Endothelial cell of umbilical vein (primary cell): ENCODE data around the gene DNAJB12. TPM values are rescaled to one million over a fixed set of nuclear protein-coding genes. Genes with fewer than 3 reads are reported as not detected.

Experiments
- BruUV-seq: library from RNA; stranded (reverse); fragments of 400-500 nt; replicated peaks from 2 replicates; lab custom pipeline; 2021; lab: Mats Ljungman, UMichigan
- CTCF ChIA-PET: fragments of 300-600, 350-600 bp; sonication (Branson Sonifier 250); formaldehyde crosslinking; loops from one replicate; lab custom pipeline; 2021; ENCODE audit warnings: antibody characterized with exemption, inconsistent platforms; lab: Charles Lee
- POLR2A ChIA-PET: fragments of 300-600, 350-600 bp; sonication (Branson Sonifier 250); formaldehyde crosslinking; loops from one replicate; lab custom pipeline; 2021; ENCODE audit warnings: antibody characterized with exemption, inconsistent platforms; lab: Charles Lee
- DNase-seq: peaks from one replicate; pipeline ENCODE4 v3.0.0-alpha.2; 2011; ENCODE audit warnings: low read depth, low spot score
- FAIRE-seq: peaks from 2 replicates; lab custom pipeline; 2011; peaks lifted over from hg19 to GRCh38; lab: Jason Lieb, UNC
- H2AFZ ChIP-seq: 2 replicates; pipeline ENCODE4 v1.6.0; 2012; ENCODE audit warnings: low read depth, low read length, control low read depth, inconsistent platforms
- H3K27ac ChIP-seq: 2 replicates; pipeline ENCODE4 v1.5.1; 2011; ENCODE audit warnings: low read depth, mild to moderate bottlenecking, control low read depth, low read length, moderate library complexity; ENCODE audit not compliant: insufficient read depth
- H3K27me3 ChIP-seq, 2 experiments: 2 replicates each; pipeline versions ENCODE4 v1.6.0 to v1.6.1; 2011; ENCODE audit warnings: low read length in 2 of 2, mixed read lengths in 1 of 2; ENCODE audit not compliant: control insufficient read depth in 2 of 2, insufficient read depth in 2 of 2
- H3K36me3 ChIP-seq, 2 experiments: 2 replicates in 1 of 2; 3 replicates in 1 of 2; pipeline ENCODE4 v1.5.1; 2011; ENCODE audit warnings: low read length in 2 of 2, mild to moderate bottlenecking in 1 of 2, moderate library complexity in 1 of 2; ENCODE audit not compliant: control insufficient read depth in 2 of 2, insufficient read depth in 2 of 2; ENCODE audit errors: extremely low read depth in 1 of 2
- H3K4me1 ChIP-seq: 3 replicates; pipeline ENCODE4 v1.5.1; 2011; ENCODE audit warnings: mild to moderate bottlenecking, low read length; ENCODE audit not compliant: control insufficient read depth, insufficient read depth; ENCODE audit errors: extremely low read depth
- H3K4me2 ChIP-seq: 2 replicates; pipeline ENCODE4 v1.6.1; 2011; ENCODE audit warnings: low read length, control low read depth, mixed read lengths; ENCODE audit not compliant: insufficient read depth
- H3K4me3 ChIP-seq, 3 experiments: fragments of 200-600 bp in 1 of 3; sonication (generic), shearing (Covaris generic) in 1 of 3; replicated peaks in 1 of 3; 2 replicates each; pipeline ENCODE4 v1.5.1; 2011 to 2016; ENCODE audit warnings: control low read depth in 3 of 3, low read length in 3 of 3, mild to moderate bottlenecking in 2 of 3, inconsistent platforms in 1 of 3, low read depth in 1 of 3, moderate library complexity in 1 of 3; ENCODE audit not compliant: insufficient read depth in 1 of 3
- H3K79me2 ChIP-seq: 2 replicates; pipeline ENCODE4 v1.6.0; 2012; ENCODE audit warnings: low read length, inconsistent platforms; ENCODE audit not compliant: control insufficient read depth, insufficient read depth
- H3K9ac ChIP-seq: replicated peaks from 2 replicates; pipeline ENCODE3; 2011; ENCODE audit warnings: low read length, control low read depth; ENCODE audit not compliant: insufficient read depth; ENCODE audit errors: extremely low read depth
- H3K9me1 ChIP-seq: replicated peaks from 3 replicates; pipeline ENCODE4 v1.6.0; 2011; ENCODE audit warnings: mild to moderate bottlenecking, low read length; ENCODE audit not compliant: control insufficient read depth, insufficient read depth; ENCODE audit errors: extremely low read depth
- H3K9me3 ChIP-seq: replicated peaks from 2 replicates; pipeline ENCODE4 v1.5.1; 2012; ENCODE audit warnings: low read length, inconsistent platforms; ENCODE audit not compliant: control insufficient read depth, insufficient read depth
- H4K20me1 ChIP-seq: replicated peaks from 2 replicates; pipeline ENCODE3; 2011; ENCODE audit warnings: mild to moderate bottlenecking, low read length; ENCODE audit not compliant: control insufficient read depth, insufficient read depth; ENCODE audit errors: extremely low read depth
- EZH2 ChIP-seq: IDR thresholded peaks from 2 replicates; pipeline ENCODE4 v1.6.1; 2012; ENCODE audit warnings: borderline replicate concordance, low read depth, mild to moderate bottlenecking, moderate library complexity, low read length, inconsistent platforms; ENCODE audit not compliant: severe bottlenecking
- FOS ChIP-seq: IDR thresholded peaks from 2 replicates; pipeline ENCODE4 v1.6.1; 2011; ENCODE audit warnings: mild to moderate bottlenecking, low read length, moderate library complexity, borderline replicate concordance; ENCODE audit not compliant: insufficient read depth
- GATA2 ChIP-seq: IDR thresholded peaks from 2 replicates; pipeline ENCODE4 v1.7.0; 2011; ENCODE audit warnings: low read depth, mild to moderate bottlenecking, moderate library complexity, mixed read lengths, low read length; ENCODE audit not compliant: insufficient read length, insufficient read depth
- JUN ChIP-seq: IDR thresholded peaks from 2 replicates; pipeline ENCODE4 v1.6.1; 2011; ENCODE audit warnings: borderline replicate concordance, low read depth; ENCODE audit not compliant: insufficient read length, insufficient read depth
- MYC ChIP-seq: IDR thresholded peaks from one replicate; pipeline ENCODE4 v1.6.1; 2011; ENCODE audit warnings: mild to moderate bottlenecking, low read depth, low read length
- POLR2A ChIP-seq: IDR thresholded peaks from 2 replicates; pipeline ENCODE4 v1.6.1; 2012; ENCODE audit warnings: low read depth, mild to moderate bottlenecking, control low read depth, low read length
- POLR2AphosphoS5 ChIP-seq: IDR thresholded peaks from 2 replicates; pipeline ENCODE4 v1.6.1; 2012; ENCODE audit warnings: low read depth, mild to moderate bottlenecking, control low read depth, low read length, moderate library complexity; ENCODE audit not compliant: insufficient read depth
- dilution Hi-C: fragments of 300-500 bp; cut with MboI; formaldehyde crosslinking; loops from one replicate; pipeline ENCODE4 v1.15.0; 2019; ENCODE audit warnings: low sequenced_read_pairs; ENCODE audit not compliant: extremely low pct_ligation_motif_present
- intact Hi-C: fragments of 100-400 bp; cut with micrococcal nuclease; formaldehyde crosslinking; loops from one replicate; pipeline ENCODE4 v1.10.0; 2022
- polyA plus RNA-seq, 4 experiments: library from polyadenylated mRNA; depleted of rRNA in 3 of 4; stranded (reverse) in 3 of 4; unstranded in 1 of 4; fragments of >200 nt; gene quantifications; 2 replicates each; pipeline versions ENCODE4 v1.2.1 to v1.2.3, GENCODE V29; 2011 to 2012; ENCODE audit warnings: missing spikeins in 1 of 4
- total RNA-seq: library from RNA; stranded (reverse); gene quantifications from 2 replicates; pipeline ENCODE4 v1.2.3, GENCODE V29; 2021
- TF ChIP-seq, protein P1 (sequence below): IDR thresholded peaks from 2 replicates; pipeline ENCODE4 v1.6.1; 2011; ENCODE audit not compliant: insufficient read depth, insufficient read length
- TF ChIP-seq, protein P2 (sequence below), 2 donors: IDR thresholded peaks; 1 replicate in 1 of 2; 2 replicates in 1 of 2; pipeline ENCODE4 v1.5.1; 2011; ENCODE audit warnings: low read length in 2 of 2, mild to moderate bottlenecking in 2 of 2, moderate library complexity in 2 of 2, control low read depth in 1 of 2, inconsistent platforms in 1 of 2, low read depth in 1 of 2; ENCODE audit not compliant: insufficient read depth in 1 of 2; ENCODE audit errors: extremely low read depth in 1 of 2

DNAJB12 gene
- total and polyA plus RNA-seq, 2 donors (not counting 3 experiments of a cell fraction or from before 2014, with no cell fraction given) = 27.2 to 44.2 TPM

GRCh38 chr10:72322280-72323058 is 32.2 kb downstream of the DNAJB12 start:
- Histone ChIP-seq H2AFZ (no peak overlapping the region), H3K4me1 (peaks cover 56% of the 10 kb centered on the region), H3K9me3 (no peaks in the 10 kb centered on the region), H3K79me2 (no peaks in the 10 kb centered on the region), H3K9ac (no peak overlapping the region), H3K9me1 (no peaks in the 10 kb centered on the region), H3K4me2 (no peak overlapping the region), H4K20me1 (no peaks in the 10 kb centered on the region), H3K27me3 (no peaks in the 10 kb centered on the region), H3K27ac (peak overlapping the region; percentile 100), H3K4me3 (no peak overlapping the region), H3K36me3 (no peaks in the 10 kb centered on the region)
- TF ChIP-seq, protein P1, sequence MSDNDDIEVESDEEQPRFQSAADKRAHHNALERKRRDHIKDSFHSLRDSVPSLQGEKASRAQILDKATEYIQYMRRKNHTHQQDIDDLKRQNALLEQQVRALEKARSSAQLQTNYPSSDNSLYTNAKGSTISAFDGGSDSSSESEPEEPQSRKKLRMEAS = no peak
- TF ChIP-seq POLR2AphosphoS5 (no peak), JUN (no peak), MYC (no peak), GATA2 (no peak), POLR2A (no peak), EZH2 (no peak), FOS (no peak)
- TF ChIP-seq, protein P2, sequence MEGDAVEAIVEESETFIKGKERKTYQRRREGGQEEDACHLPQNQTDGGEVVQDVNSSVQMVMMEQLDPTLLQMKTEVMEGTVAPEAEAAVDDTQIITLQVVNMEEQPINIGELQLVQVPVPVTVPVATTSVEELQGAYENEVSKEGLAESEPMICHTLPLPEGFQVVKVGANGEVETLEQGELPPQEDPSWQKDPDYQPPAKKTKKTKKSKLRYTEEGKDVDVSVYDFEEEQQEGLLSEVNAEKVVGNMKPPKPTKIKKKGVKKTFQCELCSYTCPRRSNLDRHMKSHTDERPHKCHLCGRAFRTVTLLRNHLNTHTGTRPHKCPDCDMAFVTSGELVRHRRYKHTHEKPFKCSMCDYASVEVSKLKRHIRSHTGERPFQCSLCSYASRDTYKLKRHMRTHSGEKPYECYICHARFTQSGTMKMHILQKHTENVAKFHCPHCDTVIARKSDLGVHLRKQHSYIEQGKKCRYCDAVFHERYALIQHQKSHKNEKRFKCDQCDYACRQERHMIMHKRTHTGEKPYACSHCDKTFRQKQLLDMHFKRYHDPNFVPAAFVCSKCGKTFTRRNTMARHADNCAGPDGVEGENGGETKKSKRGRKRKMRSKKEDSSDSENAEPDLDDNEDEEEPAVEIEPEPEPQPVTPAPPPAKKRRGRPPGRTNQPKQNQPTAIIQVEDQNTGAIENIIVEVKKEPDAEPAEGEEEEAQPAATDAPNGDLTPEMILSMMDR (IDR thresholded peaks at IDR 0.05; ENCODE audit: extremely low read depth in 1 of 2, insufficient read depth in 1 of 2, low read depth in 1 of 2, low read length in 2 of 2) = no peak
- CTCF ChIA-PET = interaction anchor here (0.7 to 5.4 kb wide), 5 partner anchors 12 to 426 kb away, joined by 3 to 72 read pairs (median 3); partner anchors contain the start of genes ASCC1 and DDIT4
- DNase-seq = peak; percentile 10
- BruUV-seq = no TSS peak
- no peak for FAIRE-seq
- intact Hi-C loops (no loop called here), dilution Hi-C loops (no loop called here)
- POLR2A ChIA-PET = interaction anchor here (2.6 to 5.6 kb wide), 2 partner anchors 25 to 47 kb away, joined by 9 to 59 read pairs; partner anchors contain the start of gene DDIT4
